Uterus (tissue), 4 donors: ENCODE results near the gene PIK3C2G. TPM values are rescaled to one million over a fixed set of nuclear protein-coding genes. Genes with fewer than 3 reads are reported as not detected.
A peak's percentile ranks its signal among the peaks of the same experiment; 100 is the strongest.

Experiments
- DNase-seq, 2 donors: peaks; one replicate each; pipeline ENCODE4 v3.0.0-alpha.2; 2019 to 2020
- H3K27ac ChIP-seq, 2 donors: fragments of 200-600 bp; sonication (generic); 1 replicate in 1 of 2; 2 replicates in 1 of 2; pipeline ENCODE4 v1.5.1; 2016 to 2018
- H3K27me3 ChIP-seq, 2 donors: fragments of 200-600 bp; sonication (generic); one replicate each; pipeline ENCODE4 v1.5.1; 2018 to 2019; ENCODE audit warnings: control low read depth in 1 of 2
- H3K36me3 ChIP-seq, 2 donors: fragments of 200-600 bp; sonication (generic); one replicate each; pipeline ENCODE4 v1.5.1; 2019; ENCODE audit warnings: control low read depth in 1 of 2
- H3K4me1 ChIP-seq, 2 donors: fragments of 200-600 bp; sonication (generic); one replicate each; pipeline ENCODE4 v1.5.1; 2018 to 2019; ENCODE audit warnings: control low read depth in 1 of 2
- H3K4me3 ChIP-seq, 2 donors: fragments of 200-600 bp; sonication (generic); 1 replicate in 1 of 2; 2 replicates in 1 of 2; pipeline ENCODE4 v1.5.1; 2018 to 2019; ENCODE audit warnings: mild to moderate bottlenecking in 1 of 2
- H3K9me3 ChIP-seq, 2 donors: fragments of 200-600 bp; sonication (generic); one replicate each; pipeline ENCODE4 v1.5.1; 2019; ENCODE audit warnings: control low read depth in 1 of 2
- POLR2A ChIP-seq, 2 donors: fragments of 450-650 bp; IDR thresholded peaks; one replicate each; pipeline ENCODE4 v1.6.1; 2016; ENCODE audit warnings: antibody characterized with exemption in 2 of 2, mild to moderate bottlenecking in 1 of 2, moderate library complexity in 1 of 2
- intact Hi-C: fragments of 100-400 bp; cut with DNase I; formaldehyde crosslinking; loops from one replicate; pipeline ENCODE4 v1.15.1; 2023; ENCODE audit warnings: low total_unique reads
- total RNA-seq, 4 donors: library from RNA; depleted of rRNA in 3 of 4; stranded (reverse); fragments of >200 nt in 3 of 4; gene quantifications; one replicate each; pipeline versions ENCODE4 v1.1.0 to v1.2.4, GENCODE V29; 2014 to 2023
- TF ChIP-seq, protein P1 (sequence below), 4 experiments: fragments of 200-600 bp in 2 of 4; fragments of 450-650 bp in 2 of 4; sonication (generic) in 2 of 4; IDR thresholded peaks; one replicate each; pipeline ENCODE4 v1.5.1; 2016 to 2019; ENCODE audit warnings: antibody characterized with exemption in 4 of 4, mild to moderate bottlenecking in 2 of 4, moderate library complexity in 1 of 4
- donor health status: DM: yes; HTN: yes; CAD: no.

PIK3C2G gene
- total RNA-seq, 4 donors from 2014 or later = under 0.01 to 2.2 (median 0.34) TPM; not detected in 1

DNA sequence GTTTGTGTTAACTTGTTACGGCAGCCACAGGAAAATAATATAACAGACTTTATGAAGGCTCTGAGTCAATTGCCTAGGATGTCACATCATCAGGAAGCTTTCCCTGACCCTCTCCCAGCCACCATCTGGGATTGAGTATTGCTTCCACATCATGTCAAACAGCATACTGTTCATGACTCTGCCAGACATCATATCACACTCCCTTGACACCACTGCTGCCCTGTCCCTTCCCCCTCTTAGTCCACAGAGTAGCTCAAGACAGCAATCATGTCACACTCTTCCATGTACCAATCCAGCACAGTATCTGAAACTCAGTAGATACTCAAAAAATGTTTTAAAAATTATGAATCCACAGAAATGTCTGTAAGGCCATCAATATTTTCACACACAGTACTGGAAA, 168.0 kb downstream of the PIK3C2G start:
- H3K9me3 ChIP-seq = no peaks in the 10 kb centered on the region
- DNase-seq = no peak
- no peak for TF ChIP-seq POLR2A (IDR thresholded peaks at IDR 0.05)
- TF ChIP-seq, protein P1, sequence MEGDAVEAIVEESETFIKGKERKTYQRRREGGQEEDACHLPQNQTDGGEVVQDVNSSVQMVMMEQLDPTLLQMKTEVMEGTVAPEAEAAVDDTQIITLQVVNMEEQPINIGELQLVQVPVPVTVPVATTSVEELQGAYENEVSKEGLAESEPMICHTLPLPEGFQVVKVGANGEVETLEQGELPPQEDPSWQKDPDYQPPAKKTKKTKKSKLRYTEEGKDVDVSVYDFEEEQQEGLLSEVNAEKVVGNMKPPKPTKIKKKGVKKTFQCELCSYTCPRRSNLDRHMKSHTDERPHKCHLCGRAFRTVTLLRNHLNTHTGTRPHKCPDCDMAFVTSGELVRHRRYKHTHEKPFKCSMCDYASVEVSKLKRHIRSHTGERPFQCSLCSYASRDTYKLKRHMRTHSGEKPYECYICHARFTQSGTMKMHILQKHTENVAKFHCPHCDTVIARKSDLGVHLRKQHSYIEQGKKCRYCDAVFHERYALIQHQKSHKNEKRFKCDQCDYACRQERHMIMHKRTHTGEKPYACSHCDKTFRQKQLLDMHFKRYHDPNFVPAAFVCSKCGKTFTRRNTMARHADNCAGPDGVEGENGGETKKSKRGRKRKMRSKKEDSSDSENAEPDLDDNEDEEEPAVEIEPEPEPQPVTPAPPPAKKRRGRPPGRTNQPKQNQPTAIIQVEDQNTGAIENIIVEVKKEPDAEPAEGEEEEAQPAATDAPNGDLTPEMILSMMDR (IDR thresholded peaks at IDR 0.05) = no peak
- H3K4me3 ChIP-seq = no peak overlapping the region
- H3K4me1 ChIP-seq = no peaks in the 10 kb centered on the region
- H3K36me3 ChIP-seq = no peaks in the 10 kb centered on the region
- no peak overlapping the region for H3K27ac ChIP-seq
- no peaks in the 10 kb centered on the region for H3K27me3 ChIP-seq
- intact Hi-C loops = no loop called here

GRCh38 chr12:18430425-18431048, 169.2 kb downstream of the PIK3C2G start:
- intact Hi-C loops = no loop called here
- no peaks in the 10 kb centered on the region for H3K4me1 ChIP-seq
- no peaks in the 10 kb centered on the region for H3K9me3 ChIP-seq
- no peak for DNase-seq
- TF ChIP-seq, protein P1 (IDR thresholded peaks at IDR 0.05) = peak in 3 of 4 experiments; percentile 35 to 50 (median 44)
- TF ChIP-seq POLR2A (IDR thresholded peaks at IDR 0.05) = no peak
- no peaks in the 10 kb centered on the region for H3K36me3 ChIP-seq
- no peak overlapping the region for H3K4me3 ChIP-seq
- H3K27me3 ChIP-seq = no peaks in the 10 kb centered on the region
- H3K27ac ChIP-seq = no peak overlapping the region

DNA sequence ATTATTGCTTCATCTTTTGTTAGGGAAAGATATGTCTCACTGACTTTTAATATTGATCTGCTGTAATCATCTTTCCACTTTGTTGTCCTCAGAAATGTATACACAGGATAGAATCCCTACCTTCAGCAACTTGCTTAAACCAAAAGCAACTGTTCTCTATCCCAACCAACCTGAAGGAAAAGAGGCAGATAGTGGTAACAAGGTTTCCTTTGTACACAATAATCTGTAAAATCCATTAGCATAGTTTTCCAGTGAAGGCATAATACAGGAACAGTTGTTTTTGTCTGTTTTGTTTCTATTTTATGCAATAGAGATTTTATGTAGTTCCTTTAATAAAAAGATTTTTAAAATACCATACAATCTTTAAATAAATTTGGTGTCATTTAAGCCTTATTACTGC, 170.5 kb downstream of the PIK3C2G start:
- Histone ChIP-seq H3K4me1 (no peaks in the 10 kb centered on the region), H3K36me3 (no peaks in the 10 kb centered on the region), H3K9me3 (no peaks in the 10 kb centered on the region), H3K4me3 (no peak overlapping the region), H3K27ac (peak overlapping the region; percentile 27 to 28), H3K27me3 (no peaks in the 10 kb centered on the region)
- intact Hi-C loops = no loop called here
- DNase-seq = no peak
- TF ChIP-seq, protein P1 (IDR thresholded peaks at IDR 0.05) = no peak
- no peak for TF ChIP-seq POLR2A (IDR thresholded peaks at IDR 0.05)

DNA sequence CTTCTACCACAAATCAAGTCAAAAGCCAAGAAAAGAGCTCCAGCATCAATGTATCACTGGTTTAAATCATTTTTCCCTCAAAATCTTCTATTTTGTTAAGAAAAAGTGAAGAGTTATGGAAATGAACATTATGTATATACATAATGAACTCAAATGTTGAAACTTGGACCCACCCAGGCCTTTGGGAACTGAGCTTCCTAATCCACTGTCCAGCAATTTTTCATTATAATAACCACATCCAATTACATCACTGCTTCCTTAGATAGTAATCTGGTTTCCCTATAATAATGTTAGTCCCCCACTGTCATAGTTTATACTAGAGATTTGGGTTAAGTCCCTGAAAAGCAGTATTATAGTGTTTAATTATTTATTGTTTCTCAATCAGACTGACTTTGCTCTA, 170.9 kb downstream of the PIK3C2G start:
- intact Hi-C loops = no loop called here
- Histone ChIP-seq H3K4me1 (no peaks in the 10 kb centered on the region), H3K36me3 (no peaks in the 10 kb centered on the region), H3K27ac (peak overlapping the region in 1 of 2 donors; percentile 16), H3K27me3 (no peaks in the 10 kb centered on the region), H3K4me3 (no peak overlapping the region), H3K9me3 (no peaks in the 10 kb centered on the region)
- TF ChIP-seq, protein P1 (IDR thresholded peaks at IDR 0.05) = no peak
- TF ChIP-seq POLR2A (IDR thresholded peaks at IDR 0.05) = no peak
- DNase-seq = no peak

GRCh38 chr12:18436170-18436569, 174.9 kb downstream of the PIK3C2G start:
- TF ChIP-seq, protein P1 (IDR thresholded peaks at IDR 0.05) = no peak
- TF ChIP-seq POLR2A (IDR thresholded peaks at IDR 0.05) = no peak
- Histone ChIP-seq H3K27ac (no peak overlapping the region), H3K27me3 (no peaks in the 10 kb centered on the region), H3K4me3 (no peak overlapping the region), H3K4me1 (no peaks in the 10 kb centered on the region), H3K36me3 (no peaks in the 10 kb centered on the region), H3K9me3 (no peaks in the 10 kb centered on the region)
- intact Hi-C loops = no loop called here
- no peak for DNase-seq
